Measurements from ENCODE around the gene KLRC3. TPM values are rescaled to one million over a fixed set of nuclear protein-coding genes. Genes with fewer than 3 reads are reported as not detected.
"Not testable (repeated sequence)": the region's sequence is repeated elsewhere in the genome, so short reads cannot be mapped to it uniquely, and the experiment has no call there.

KLRC3 gene
- total and polyA plus RNA-seq, 4 donors = 0.08 to 0.50 (median 0.14) TPM; not detected in 1

- not testable (repeated sequence) for H3K27ac ChIP-seq (ENCODE audit: low read depth in 1 of 2, low read length in 2 of 2)
- 35% methylated on average over 2 of the region's 3 CpGs for WGBS
Observed at GRCh38 chr12:10422159-10422558, 1.8 kb upstream of the KLRC3 start.

DNA sequence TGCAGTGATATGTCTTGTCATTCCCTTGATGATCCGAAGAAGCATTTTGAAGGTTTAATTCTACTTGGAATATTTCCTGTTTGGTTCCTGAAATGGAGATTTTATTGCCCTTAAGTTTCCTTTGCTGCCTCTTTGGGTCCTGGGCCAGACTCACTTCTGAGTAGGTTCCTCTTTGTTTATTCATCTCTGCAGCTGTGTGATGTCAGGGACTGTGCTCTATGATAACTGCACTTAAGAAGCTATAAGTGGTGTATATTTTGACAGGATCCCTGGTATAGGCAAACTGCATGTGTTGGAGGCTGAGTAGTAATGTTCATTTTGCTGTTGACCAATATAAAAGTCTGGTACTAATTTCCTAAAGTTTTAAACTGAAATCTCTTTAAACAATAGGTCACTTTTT is 11.0 kb downstream of the KLRC3 start, which contains the start of gene KLRC4:
Gene KLRC4 (minus strand): TSS at position 366 of the 400 bp plus-strand sequence. CDS start 182 bp downstream, at position 184.
- H3K4me3 ChIP-seq (ENCODE audit: low read depth in 1 of 3, low read length in 3 of 3) = no peak within 1 kb of the TSS

More at GRCh38 chr12:10422159-10422558, 1.8 kb upstream of the KLRC3 start:
- H3K36me3 ChIP-seq (ENCODE audit: control insufficient read depth in 4 of 4, insufficient read depth in 3 of 4, low read depth in 1 of 4, low read length in 3 of 4); H3K9me3 ChIP-seq (ENCODE audit: control insufficient read depth in 4 of 4, low read length in 3 of 4); H3K4me3 ChIP-seq (ENCODE audit: low read depth in 1 of 3, low read length in 3 of 3); H3K9ac ChIP-seq (ENCODE audit: low read depth in 1 of 2, low read length in 2 of 2); DNase-seq (ENCODE audit: low spot score); H3K4me1 ChIP-seq (ENCODE audit: control insufficient read depth in 4 of 4, insufficient read depth in 4 of 4, low read length in 3 of 4); H3K27me3 ChIP-seq (ENCODE audit: control insufficient read depth in 4 of 4, insufficient read depth in 4 of 4, low read length in 3 of 4): not testable (repeated sequence)

More for the DNA sequence above, 11.0 kb downstream of the KLRC3 start, which contains the start of gene KLRC4:
- H3K27ac ChIP-seq (ENCODE audit: low read depth in 1 of 2, low read length in 2 of 2) = no peak within 1 kb of the TSS
- TF ChIP-seq CTCF (IDR thresholded peaks at IDR 0.05; ENCODE audit: low read depth, low read length, missing input control) (no peak), FOXA2 (IDR thresholded peaks at IDR 0.05) (no peak), YY1 (IDR thresholded peaks at IDR 0.05) (no peak), SP1 (IDR thresholded peaks at IDR 0.05) (no peak), FOXA1 (IDR thresholded peaks at IDR 0.05) (no peak), HNF4G (IDR thresholded peaks at IDR 0.05) (no peak), TAF1 (conservative IDR thresholded peaks at IDR 0.05) (no peak), ZBTB33 (IDR thresholded peaks at IDR 0.05) (no peak), MAX (IDR thresholded peaks at IDR 0.05) (no peak), RAD21 (IDR thresholded peaks at IDR 0.05) (no peak)
- TF ChIP-seq, protein P1, sequence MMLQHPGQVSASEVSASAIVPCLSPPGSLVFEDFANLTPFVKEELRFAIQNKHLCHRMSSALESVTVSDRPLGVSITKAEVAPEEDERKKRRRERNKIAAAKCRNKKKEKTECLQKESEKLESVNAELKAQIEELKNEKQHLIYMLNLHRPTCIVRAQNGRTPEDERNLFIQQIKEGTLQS (IDR thresholded peaks at IDR 0.05) = no peak
- DNase-seq (ENCODE audit: low spot score) = no peak
- H3K36me3 ChIP-seq (ENCODE audit: control insufficient read depth in 4 of 4, insufficient read depth in 3 of 4, low read depth in 1 of 4, low read length in 3 of 4) = no peaks in the 10 kb centered on the region
- no peaks in the 10 kb centered on the region for H3K4me1 ChIP-seq (ENCODE audit: control insufficient read depth in 4 of 4, insufficient read depth in 4 of 4, low read length in 3 of 4)
- peaks cover 0 to 3% (median 0%) of the 10 kb centered on the region in 4 donors for H3K27me3 ChIP-seq (ENCODE audit: control insufficient read depth in 4 of 4, insufficient read depth in 4 of 4, low read length in 3 of 4)
- H3K9me3 ChIP-seq (ENCODE audit: control insufficient read depth in 4 of 4, low read length in 3 of 4) = peaks cover 0 to 2% (median 0%) of the 10 kb centered on the region in 4 donors
- no peak within 1 kb of the TSS for H3K9ac ChIP-seq (ENCODE audit: low read depth in 1 of 2, low read length in 2 of 2)
- WGBS = 1% methylated on average over 1 of the region's 1 CpG
